Gastroesophageal sphincter (tissue), 4 donors: ENCODE measurements around the gene ARGFX. TPM values are rescaled to one million over a fixed set of nuclear protein-coding genes. Genes with fewer than 3 reads are reported as not detected.

ENCODE experiments used
- ATAC-seq: fragments of 150-250 bp; one replicate; pipeline ENCODE4 v1.9.1; 2016; ENCODE audit warnings: mild to moderate bottlenecking, moderate library complexity
- H3K27ac ChIP-seq, 4 donors: fragments of 200-600 bp; sonication (generic) in 3 of 4; 1 replicate in 3 of 4; 2 replicates in 1 of 4; pipeline ENCODE4 v1.5.1; 2016 to 2019
- H3K27me3 ChIP-seq: fragments of 200-600 bp; sonication (generic); one replicate; pipeline ENCODE4 v1.5.1; 2019
- H3K36me3 ChIP-seq, 2 donors: fragments of 200-600 bp; sonication (generic); one replicate each; pipeline ENCODE4 v1.5.1; 2019; ENCODE audit warnings: control low read depth in 1 of 2
- H3K4me1 ChIP-seq, 3 donors: fragments of 200-600 bp; sonication (generic); 1 replicate in 2 of 3; 2 replicates in 1 of 3; pipeline ENCODE4 v1.5.1; 2016 to 2019; ENCODE audit warnings: control low read depth in 2 of 3
- H3K4me3 ChIP-seq, 2 donors: fragments of 200-600 bp; sonication (generic); one replicate each; pipeline ENCODE4 v1.5.1; 2019; ENCODE audit warnings: mild to moderate bottlenecking in 1 of 2, moderate library complexity in 1 of 2
- H3K9me3 ChIP-seq, 3 donors: fragments of 200-600 bp; sonication (generic); one replicate each; pipeline ENCODE4 v1.5.1; 2017 to 2019; ENCODE audit warnings: control low read depth in 2 of 3
- EP300 ChIP-seq: sonication (generic); formaldehyde crosslinking; IDR thresholded peaks from one replicate; pipeline ENCODE4 v1.6.1; 2017; ENCODE audit warnings: antibody characterized with exemption, mild to moderate bottlenecking
- POLR2A ChIP-seq, 2 donors: fragments of 450-650 bp; IDR thresholded peaks; one replicate each; pipeline ENCODE4 v1.6.1; 2017; ENCODE audit warnings: antibody characterized with exemption in 2 of 2, mild to moderate bottlenecking in 2 of 2, moderate library complexity in 1 of 2
- POLR2AphosphoS5 ChIP-seq: sonication (generic); formaldehyde crosslinking; IDR thresholded peaks from one replicate; pipeline ENCODE4 v1.6.1; 2017; ENCODE audit warnings: antibody characterized with exemption
- WGBS, 2 donors: methylation state at CpG; one replicate each; pipeline ENCODE4 v1.1.5; 2018; ENCODE audit warnings: low coverage in 1 of 2; 5-methylcytosine and 5-hydroxymethylcytosine counted together
- total RNA-seq, 4 donors: library from RNA; depleted of rRNA; stranded (reverse); fragments of >200 nt; gene quantifications; one replicate each; pipeline ENCODE4 v1.1.0, GENCODE V29; 2016
- TF ChIP-seq, protein P1 (sequence below), 4 experiments: fragments of 200-600 bp in 2 of 4; fragments of 450-650 bp in 2 of 4; sonication (generic) in 1 of 4; IDR thresholded peaks; one replicate each; pipeline ENCODE4 v1.5.1; 2017 to 2019; ENCODE audit warnings: antibody characterized with exemption in 4 of 4, mild to moderate bottlenecking in 2 of 4, moderate library complexity in 2 of 4

The ARGFX gene
- total RNA-seq, 4 donors from 2014 or later, result not detected

- WGBS, 2 donors, result 57% methylated on average over 1 of the region's 5 CpGs; no CpG with 5 or more reads in 1 of the 2 donors
- no peak for ATAC-seq
- Histone ChIP-seq H3K36me3 (no peaks in the 10 kb centered on the region), H3K4me1 (no peaks in the 10 kb centered on the region), H3K4me3 (no peak overlapping the region), H3K9me3 (no peaks in the 10 kb centered on the region), H3K27ac (no peak overlapping the region), H3K27me3 (no peaks in the 10 kb centered on the region)
- TF ChIP-seq, protein P1, sequence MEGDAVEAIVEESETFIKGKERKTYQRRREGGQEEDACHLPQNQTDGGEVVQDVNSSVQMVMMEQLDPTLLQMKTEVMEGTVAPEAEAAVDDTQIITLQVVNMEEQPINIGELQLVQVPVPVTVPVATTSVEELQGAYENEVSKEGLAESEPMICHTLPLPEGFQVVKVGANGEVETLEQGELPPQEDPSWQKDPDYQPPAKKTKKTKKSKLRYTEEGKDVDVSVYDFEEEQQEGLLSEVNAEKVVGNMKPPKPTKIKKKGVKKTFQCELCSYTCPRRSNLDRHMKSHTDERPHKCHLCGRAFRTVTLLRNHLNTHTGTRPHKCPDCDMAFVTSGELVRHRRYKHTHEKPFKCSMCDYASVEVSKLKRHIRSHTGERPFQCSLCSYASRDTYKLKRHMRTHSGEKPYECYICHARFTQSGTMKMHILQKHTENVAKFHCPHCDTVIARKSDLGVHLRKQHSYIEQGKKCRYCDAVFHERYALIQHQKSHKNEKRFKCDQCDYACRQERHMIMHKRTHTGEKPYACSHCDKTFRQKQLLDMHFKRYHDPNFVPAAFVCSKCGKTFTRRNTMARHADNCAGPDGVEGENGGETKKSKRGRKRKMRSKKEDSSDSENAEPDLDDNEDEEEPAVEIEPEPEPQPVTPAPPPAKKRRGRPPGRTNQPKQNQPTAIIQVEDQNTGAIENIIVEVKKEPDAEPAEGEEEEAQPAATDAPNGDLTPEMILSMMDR (IDR thresholded peaks at IDR 0.05), result no peak
- TF ChIP-seq POLR2AphosphoS5 (no peak), POLR2A (IDR thresholded peaks at IDR 0.05) (no peak), EP300 (no peak)
These were observed 10.3 kb upstream of the ARGFX start for GRCh38 chr3:121557426-121557934.

DNA sequence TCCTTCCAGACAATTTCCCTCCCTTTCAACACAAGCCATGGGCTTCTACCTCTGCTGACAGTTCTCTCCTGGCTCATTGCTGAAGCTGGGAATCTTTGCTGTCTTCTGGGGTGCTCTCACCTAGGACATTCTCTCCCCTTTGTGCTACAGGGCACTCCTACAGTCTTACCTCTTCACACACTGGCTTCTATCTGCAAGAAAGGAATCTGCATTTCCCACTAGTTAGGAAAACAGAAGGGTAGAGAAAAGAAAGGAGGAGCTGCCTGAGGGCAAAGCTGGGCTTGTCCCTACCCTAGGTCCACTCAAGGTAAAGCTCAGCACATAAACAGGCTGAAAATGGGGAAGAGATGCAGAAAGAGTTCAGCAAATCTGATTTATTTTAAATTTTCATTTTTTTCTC is 5.6 kb upstream of the ARGFX start:
- no peak for ATAC-seq
- H3K27me3 ChIP-seq, result no peaks in the 10 kb centered on the region
- H3K27ac ChIP-seq, result peak overlapping the region in 3 of 4 donors; percentile 4 to 61 (median 51)
- TF ChIP-seq POLR2A (IDR thresholded peaks at IDR 0.05) (no peak), EP300 (no peak), POLR2AphosphoS5 (no peak)
- TF ChIP-seq, protein P1 (IDR thresholded peaks at IDR 0.05), result no peak
- no peaks in the 10 kb centered on the region for H3K36me3 ChIP-seq
- no peaks in the 10 kb centered on the region for H3K9me3 ChIP-seq
- H3K4me1 ChIP-seq, result no peaks in the 10 kb centered on the region
- H3K4me3 ChIP-seq, result no peak overlapping the region

DNA sequence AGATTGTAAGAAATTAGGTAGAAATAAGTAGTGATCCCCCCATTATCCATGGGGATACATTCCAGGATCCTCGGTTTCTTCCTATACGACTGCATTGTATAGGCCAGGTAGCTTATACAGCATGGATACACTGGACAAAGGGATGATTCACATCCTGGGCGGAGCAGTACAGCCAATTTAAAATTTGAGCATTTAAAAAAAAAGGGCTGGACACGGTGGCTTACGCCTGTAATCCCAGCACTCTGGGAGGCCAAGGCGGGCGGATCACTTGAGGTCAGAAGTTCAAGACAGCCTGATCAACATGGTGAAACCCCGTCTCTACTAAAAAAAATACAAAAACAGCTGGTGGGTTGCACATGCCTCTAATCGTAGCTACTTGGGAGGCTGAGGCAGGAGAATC is 976 bp upstream of the ARGFX start:
- Histone ChIP-seq H3K27ac (no peak overlapping the region), H3K4me3 (no peak overlapping the region), H3K9me3 (no peaks in the 10 kb centered on the region), H3K27me3 (no peaks in the 10 kb centered on the region), H3K36me3 (no peaks in the 10 kb centered on the region), H3K4me1 (no peaks in the 10 kb centered on the region)
- TF ChIP-seq POLR2A (IDR thresholded peaks at IDR 0.05) (no peak), EP300 (no peak), POLR2AphosphoS5 (no peak)
- TF ChIP-seq, protein P1 (IDR thresholded peaks at IDR 0.05), result no peak
- no peak for ATAC-seq
- WGBS, 2 donors, result 71 to 78% methylated on average over 6 to 9 of the region's 9 CpGs

- Histone ChIP-seq H3K9me3 (no peaks in the 10 kb centered on the region), H3K27ac (no peak overlapping the region), H3K4me3 (no peak overlapping the region), H3K36me3 (no peaks in the 10 kb centered on the region), H3K4me1 (no peaks in the 10 kb centered on the region), H3K27me3 (no peaks in the 10 kb centered on the region)
- 69 to 80% methylated on average over 1 to 6 of the region's 6 CpGs for WGBS, 2 donors
- TF ChIP-seq POLR2A (IDR thresholded peaks at IDR 0.05) (no peak), EP300 (no peak), POLR2AphosphoS5 (no peak)
- TF ChIP-seq, protein P1 (IDR thresholded peaks at IDR 0.05), result no peak
- no peak for ATAC-seq
These were observed 6.7 kb downstream of the ARGFX start for GRCh38 chr3:121574449-121574848.

- Histone ChIP-seq H3K4me3 (no peak overlapping the region), H3K27ac (no peak overlapping the region), H3K4me1 (no peaks in the 10 kb centered on the region), H3K27me3 (peaks cover 14% of the 10 kb centered on the region), H3K36me3 (no peaks in the 10 kb centered on the region), H3K9me3 (no peaks in the 10 kb centered on the region)
- no CpG with 5 or more reads among the region's 2 CpGs for WGBS, 2 donors
- ATAC-seq, result no peak
- TF ChIP-seq POLR2A (IDR thresholded peaks at IDR 0.05) (no peak), POLR2AphosphoS5 (no peak), EP300 (no peak)
- TF ChIP-seq, protein P1 (IDR thresholded peaks at IDR 0.05), result no peak
These were observed 13.9 kb downstream of the ARGFX start for GRCh38 chr3:121581691-121582090.
